GM18520 (cell line): ENCODE measurements around the gene SERINC4.
A peak's percentile ranks its signal among the peaks of the same experiment; 100 is the strongest.
"Not testable (repeated sequence)": the region's sequence is repeated elsewhere in the genome, so short reads cannot be mapped to it uniquely, and the experiment has no call there.

Experiments
- ATAC-seq: cut with Tn5 transposase; IDR thresholded peaks from one replicate; pipeline ENCODE4 v1.9.1; 2021; ENCODE audit not compliant: unreplicated experiment

SERINC4 gene

GRCh38 chr15:43763819-43764446 lies 36.1 kb downstream of the SERINC4 start:
- ATAC-seq = no peak

DNA sequence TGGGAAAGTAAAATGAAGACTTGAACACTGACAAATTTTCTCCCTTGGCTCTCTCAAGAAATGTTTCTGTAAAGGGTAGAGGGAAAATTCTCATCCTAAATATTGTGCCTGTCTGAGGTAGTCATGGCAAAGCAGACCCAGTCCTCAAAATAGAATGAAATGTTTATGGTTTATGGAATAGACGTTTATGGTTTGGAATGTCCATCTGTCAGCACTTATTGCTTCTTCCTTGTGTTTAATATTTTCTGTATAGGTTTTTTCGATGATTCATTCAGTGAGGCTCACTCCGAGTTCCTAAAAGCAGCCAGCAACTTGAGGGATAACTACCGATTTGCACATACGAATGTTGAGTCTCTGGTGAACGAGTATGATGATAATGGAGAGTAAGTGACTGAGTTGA lies 37.2 kb downstream of the SERINC4 start:
- no peak for ATAC-seq

DNA sequence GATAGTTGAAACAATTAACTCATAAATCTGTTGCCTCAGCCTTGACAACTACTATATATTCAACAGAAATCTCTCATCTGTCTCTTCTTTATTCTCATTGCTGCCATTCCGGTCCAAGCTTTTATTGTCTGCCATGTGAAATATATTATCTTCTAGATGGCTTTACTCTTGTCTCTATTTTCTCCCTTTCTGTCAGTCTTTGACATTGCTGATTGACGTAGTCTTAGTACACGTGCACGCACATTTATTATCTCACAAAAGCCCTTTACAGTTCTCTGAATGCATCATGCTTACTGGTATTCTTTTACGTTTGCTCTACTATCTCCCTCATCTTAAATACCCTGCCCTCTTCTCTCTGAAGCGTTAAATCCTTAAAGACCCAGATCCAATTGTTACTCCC lies 48.1 kb downstream of the SERINC4 start:
- ATAC-seq = no peak

DNA sequence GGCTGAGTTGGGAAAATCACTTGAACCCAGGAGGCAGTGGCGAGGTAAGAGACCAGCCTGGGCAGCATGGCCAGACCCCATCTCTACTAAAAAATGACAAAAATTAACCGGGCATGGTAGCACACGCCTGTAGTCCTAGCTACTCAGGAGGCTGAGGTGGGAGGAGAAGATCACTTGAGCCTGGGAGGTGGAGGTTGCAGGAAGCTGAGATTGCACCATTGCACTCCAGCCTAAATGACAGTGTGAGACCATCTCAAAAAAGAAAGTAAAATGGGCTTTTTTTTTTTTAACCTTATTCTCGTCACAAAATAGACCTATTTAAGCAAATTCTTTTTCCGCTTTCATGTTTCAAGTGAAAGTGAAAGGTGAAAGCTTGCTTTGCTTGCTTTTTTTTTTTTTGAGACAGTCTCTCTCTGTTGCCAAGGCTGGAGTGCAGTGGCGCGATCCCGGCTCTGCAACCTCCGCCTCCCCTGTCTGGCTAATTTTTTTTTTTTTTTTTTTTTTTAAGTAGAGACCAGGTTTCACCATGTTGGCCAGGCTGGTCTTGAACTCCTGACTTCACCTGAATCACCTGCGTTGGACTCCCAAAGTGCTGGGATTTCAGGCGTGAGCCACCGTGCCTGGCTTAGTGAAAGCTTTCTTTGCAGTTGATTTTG lies 50.2 kb downstream of the SERINC4 start:
- peak; percentile 39 for ATAC-seq

DNA sequence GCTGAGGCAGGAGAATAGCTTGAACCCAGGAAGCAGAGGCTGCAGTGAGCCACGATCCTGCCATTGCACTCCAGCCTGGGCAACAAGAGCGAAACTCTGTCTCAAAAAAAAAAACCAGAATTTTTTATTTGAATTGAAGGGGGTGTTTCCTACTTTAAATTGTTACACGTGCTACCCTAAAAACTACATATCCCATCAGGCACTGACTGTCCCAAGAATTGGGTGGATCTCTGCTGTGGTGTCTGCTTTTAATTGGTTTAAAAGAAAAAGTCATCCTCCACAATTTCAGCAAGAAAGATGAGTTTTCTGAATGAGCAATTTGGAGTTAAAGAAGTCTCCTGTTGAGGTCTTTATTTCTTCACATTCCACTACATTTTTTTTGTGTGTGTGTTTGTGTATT lies 51.6 kb downstream of the SERINC4 start:
- ATAC-seq = no peak

- ATAC-seq = not testable (repeated sequence)
These were observed 53.1 kb downstream of the SERINC4 start for GRCh38 chr15:43746903-43747309.

- peak; percentile 73 for ATAC-seq
These were observed 53.6 kb downstream of the SERINC4 start, which contains the start of gene PDIA3 for GRCh38 chr15:43746245-43746902. PDIA3 (plus strand) TSS chr15:43746438; CDS start chr15:43746540, 102 bp downstream.
